Kidney epithelial cell (primary cell): Measurements from ENCODE around the gene MUSTN1. TPM values are rescaled to one million over a fixed set of nuclear protein-coding genes. Genes with fewer than 3 reads are reported as not detected.
A peak's percentile ranks its signal among the peaks of the same experiment; 100 is the strongest.

Experiments
- DNase-seq: peaks from one replicate; pipeline ENCODE4 v3.0.0-alpha.2; 2010; ENCODE audit warnings: low read depth
- H3K27me3 ChIP-seq: 2 replicates; pipeline ENCODE4 v1.6.0; 2011; ENCODE audit warnings: low read length; ENCODE audit not compliant: control insufficient read depth, insufficient read depth
- H3K36me3 ChIP-seq: 2 replicates; pipeline ENCODE4 v1.5.1; 2011; ENCODE audit warnings: low read length; ENCODE audit not compliant: control insufficient read depth, insufficient read depth
- H3K4me3 ChIP-seq: 2 replicates; pipeline ENCODE4 v1.5.1; 2011; ENCODE audit warnings: low read depth, mild to moderate bottlenecking, control low read depth, low read length
- total RNA-seq: library from RNA; depleted of rRNA; stranded (reverse); fragments of >200 nt; gene quantifications from 2 replicates; pipeline ENCODE4 v1.2.3, GENCODE V29; 2015
- TF ChIP-seq, protein P1 (sequence below): IDR thresholded peaks from 2 replicates; pipeline ENCODE4 v1.5.1; 2011; ENCODE audit warnings: mild to moderate bottlenecking, moderate library complexity, low read length, control low read depth, inconsistent platforms; ENCODE audit not compliant: insufficient read depth, poor library complexity, severe bottlenecking

Gene MUSTN1
- total RNA-seq, 1 donor from 2014 or later = not detected

DNA sequence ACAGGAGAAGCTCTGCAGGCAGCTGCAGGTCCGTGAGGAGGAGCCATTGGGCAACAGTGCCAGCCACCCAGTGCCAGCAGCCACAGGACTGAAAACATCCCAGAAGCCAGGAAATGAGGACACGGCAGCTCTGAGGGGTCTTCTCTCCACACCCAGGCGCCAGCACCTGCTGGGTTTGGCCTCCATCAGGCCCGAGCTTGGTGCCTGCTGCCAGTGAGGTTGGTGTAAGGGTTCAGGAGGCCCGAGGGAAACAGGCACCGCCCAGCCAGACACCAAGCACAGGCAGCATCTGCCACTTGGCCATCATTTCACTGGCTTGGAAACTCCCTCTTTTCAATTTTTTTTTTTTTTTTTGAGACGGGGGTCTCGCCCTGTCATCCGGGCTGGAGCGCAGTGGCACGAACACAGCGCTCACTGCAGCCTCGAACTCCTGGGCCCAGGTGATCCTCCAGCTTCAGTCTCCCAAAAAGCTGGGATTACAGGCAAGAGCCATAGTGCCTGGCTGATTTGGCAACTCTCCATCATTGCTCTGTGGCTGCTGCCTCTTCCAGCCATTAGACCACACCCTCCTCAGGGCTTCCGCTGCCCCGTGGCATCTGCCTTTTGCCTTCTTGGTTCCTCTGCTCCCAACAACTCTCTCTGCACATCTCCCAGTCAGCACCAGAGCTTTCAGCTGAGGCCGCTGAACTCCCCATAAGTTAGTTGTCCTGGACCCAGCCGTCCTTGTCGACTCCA, 41.7 kb downstream of the MUSTN1 start:
- TF ChIP-seq, protein P1, sequence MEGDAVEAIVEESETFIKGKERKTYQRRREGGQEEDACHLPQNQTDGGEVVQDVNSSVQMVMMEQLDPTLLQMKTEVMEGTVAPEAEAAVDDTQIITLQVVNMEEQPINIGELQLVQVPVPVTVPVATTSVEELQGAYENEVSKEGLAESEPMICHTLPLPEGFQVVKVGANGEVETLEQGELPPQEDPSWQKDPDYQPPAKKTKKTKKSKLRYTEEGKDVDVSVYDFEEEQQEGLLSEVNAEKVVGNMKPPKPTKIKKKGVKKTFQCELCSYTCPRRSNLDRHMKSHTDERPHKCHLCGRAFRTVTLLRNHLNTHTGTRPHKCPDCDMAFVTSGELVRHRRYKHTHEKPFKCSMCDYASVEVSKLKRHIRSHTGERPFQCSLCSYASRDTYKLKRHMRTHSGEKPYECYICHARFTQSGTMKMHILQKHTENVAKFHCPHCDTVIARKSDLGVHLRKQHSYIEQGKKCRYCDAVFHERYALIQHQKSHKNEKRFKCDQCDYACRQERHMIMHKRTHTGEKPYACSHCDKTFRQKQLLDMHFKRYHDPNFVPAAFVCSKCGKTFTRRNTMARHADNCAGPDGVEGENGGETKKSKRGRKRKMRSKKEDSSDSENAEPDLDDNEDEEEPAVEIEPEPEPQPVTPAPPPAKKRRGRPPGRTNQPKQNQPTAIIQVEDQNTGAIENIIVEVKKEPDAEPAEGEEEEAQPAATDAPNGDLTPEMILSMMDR = no peak
- Histone ChIP-seq H3K27me3 (peaks cover 2% of the 10 kb centered on the region), H3K36me3 (no peaks in the 10 kb centered on the region), H3K4me3 (no peak overlapping the region)
- no peak for DNase-seq

DNA sequence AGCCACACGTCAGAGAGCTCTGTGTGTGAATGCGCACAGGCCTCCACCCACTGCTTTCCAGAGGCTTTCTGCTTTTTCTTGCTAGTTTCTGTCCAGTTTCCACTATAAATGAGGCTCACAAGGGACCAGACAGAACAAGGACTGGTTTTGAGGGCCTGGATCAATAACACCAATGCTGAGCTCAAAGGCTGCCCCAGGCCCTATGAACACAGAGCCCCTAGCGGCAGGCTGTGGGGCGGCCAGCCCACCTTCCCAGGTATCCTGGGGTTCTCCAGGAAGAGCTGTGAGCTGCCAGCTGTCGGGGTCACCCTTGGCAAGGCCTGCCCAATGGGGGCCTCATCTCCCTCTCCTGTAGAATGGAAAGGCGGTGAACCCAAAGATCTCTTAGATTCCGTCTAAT, 42.4 kb downstream of the MUSTN1 start:
- TF ChIP-seq, protein P1 = peak; percentile 5
- Histone ChIP-seq H3K36me3 (no peaks in the 10 kb centered on the region), H3K4me3 (no peak overlapping the region), H3K27me3 (peaks cover 5% of the 10 kb centered on the region)
- DNase-seq = no peak

DNA sequence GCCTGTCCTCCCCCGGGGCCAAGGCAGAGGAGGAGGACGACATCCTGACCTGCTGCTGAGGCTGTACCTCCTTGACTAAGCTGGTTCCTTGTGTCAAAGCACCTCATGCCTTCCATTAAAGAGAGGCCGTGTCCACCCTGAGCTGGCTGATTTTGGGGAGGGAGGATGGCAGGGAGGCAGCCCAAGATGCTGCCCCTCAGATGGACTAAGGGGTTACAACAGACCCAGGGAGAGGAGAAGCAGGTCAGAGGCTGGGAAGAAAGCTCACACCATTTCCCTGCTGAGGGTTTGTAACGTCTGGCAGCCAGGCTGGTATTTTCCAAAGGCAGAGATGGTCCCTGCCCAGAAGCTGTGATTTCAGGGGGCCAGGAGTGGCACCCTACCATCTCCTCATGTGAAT, 42.9 kb downstream of the MUSTN1 start:
- H3K27me3 ChIP-seq = peaks cover 5% of the 10 kb centered on the region
- no peaks in the 10 kb centered on the region for H3K36me3 ChIP-seq
- DNase-seq = no peak
- TF ChIP-seq, protein P1 = no peak
- no peak overlapping the region for H3K4me3 ChIP-seq

DNA sequence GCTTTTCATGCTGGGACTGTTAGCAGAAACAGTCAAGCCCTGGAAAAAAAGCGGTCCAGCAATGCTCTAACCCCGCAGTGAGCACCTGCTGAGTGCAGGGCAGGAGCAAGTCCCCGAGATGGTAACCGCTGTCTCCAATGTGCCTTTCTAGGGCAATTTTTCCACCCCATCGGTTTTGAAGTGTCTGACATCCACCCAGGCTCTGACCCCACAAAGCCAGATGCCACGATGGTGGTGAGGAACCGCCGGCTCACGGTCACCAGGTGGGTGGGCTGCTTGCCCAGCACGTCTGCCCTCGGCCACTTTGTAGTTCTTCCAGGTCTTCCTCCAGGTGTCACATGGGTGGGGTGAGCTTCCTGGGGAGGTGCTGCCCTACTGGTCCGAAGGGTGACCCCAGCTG, 43.5 kb downstream of the MUSTN1 start:
- TF ChIP-seq, protein P1 = no peak
- no peak for DNase-seq
- Histone ChIP-seq H3K27me3 (peaks cover 5% of the 10 kb centered on the region), H3K4me3 (no peak overlapping the region), H3K36me3 (no peaks in the 10 kb centered on the region)

DNA sequence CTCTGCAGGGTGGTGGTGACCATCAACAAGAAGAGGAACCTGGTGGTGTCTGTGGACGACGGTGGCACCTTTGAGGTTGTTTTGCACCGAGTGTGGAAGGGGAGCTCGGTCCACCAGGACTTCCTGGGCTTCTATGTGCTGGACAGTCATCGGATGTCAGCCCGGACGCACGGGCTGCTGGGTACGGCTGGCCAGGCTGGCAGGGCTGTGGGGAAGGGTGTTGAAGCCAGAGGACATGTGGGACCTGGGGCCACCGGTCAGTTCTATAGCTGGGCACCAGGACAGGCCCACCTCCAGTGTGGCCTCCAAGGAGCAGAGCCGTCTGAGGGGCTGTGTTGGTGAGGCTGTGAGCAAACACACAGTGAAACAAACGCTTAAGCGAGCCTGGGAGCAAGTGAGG, 44.1 kb downstream of the MUSTN1 start:
- Histone ChIP-seq H3K27me3 (peaks cover 5% of the 10 kb centered on the region), H3K36me3 (no peaks in the 10 kb centered on the region), H3K4me3 (no peak overlapping the region)
- no peak for DNase-seq
- TF ChIP-seq, protein P1 = no peak

DNA sequence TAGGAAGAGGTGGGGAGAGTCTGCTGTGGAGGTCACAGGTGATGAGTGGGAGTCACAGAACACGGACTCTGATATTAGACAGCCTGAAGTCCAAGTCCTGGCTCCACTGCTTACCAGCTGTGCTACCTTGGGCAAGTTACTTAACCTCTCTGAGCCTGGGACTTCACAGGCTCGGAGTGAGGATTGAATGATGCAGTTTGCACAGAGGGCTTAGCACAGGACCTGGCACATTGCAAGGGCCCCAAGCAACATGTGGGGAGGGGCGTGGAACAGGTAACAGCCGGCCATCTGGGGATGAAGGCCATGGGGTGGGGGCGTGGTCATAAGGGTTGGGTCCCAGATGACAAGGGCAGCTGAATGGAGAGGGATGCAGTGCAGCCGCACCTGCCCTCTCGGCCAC, 44.5 kb downstream of the MUSTN1 start:
- TF ChIP-seq, protein P1 = no peak
- Histone ChIP-seq H3K36me3 (no peaks in the 10 kb centered on the region), H3K4me3 (no peak overlapping the region), H3K27me3 (peaks cover 5% of the 10 kb centered on the region)
- DNase-seq = no peak
